GM19099 (cell line): Measurements from ENCODE around the gene PDZRN3.

Source experiments
- POLR2A ChIP-seq: IDR thresholded peaks from 3 replicates; pipeline ENCODE4 v1.6.1; 2011; ENCODE audit warnings: low read depth; ENCODE audit not compliant: insufficient read length; ENCODE audit errors: extremely low read depth

The PDZRN3 gene

GRCh38 chr3:73332558-73332957, 292.2 kb downstream of the PDZRN3 start:
- TF ChIP-seq POLR2A: no peak
